IMR-90 (cell line): Measurements from ENCODE around the gene TP53I11. TPM values are rescaled to one million over a fixed set of nuclear protein-coding genes. Genes with fewer than 3 reads are reported as not detected.

Source experiments
- ATAC-seq: fragments of 200-7000 bp; cut with Tn5 transposase; 2 replicates; pipeline ENCODE4 v1.9.1; 2020; ENCODE audit warnings: low read depth, mild to moderate bottlenecking, moderate library complexity
- BruUV-seq: library from RNA; stranded (reverse); fragments of 400-500 nt; replicated peaks from 2 replicates; lab custom pipeline; 2021; lab: Mats Ljungman, UMichigan
- CTCF ChIA-PET: fragments of 300-600 bp; formaldehyde crosslinking; extraction: SDS; loops from one replicate; lab custom pipeline; 2021; ENCODE audit warnings: antibody characterized with exemption; lab: Yijun Ruan, JAX
- POLR2A ChIA-PET: fragments of 300-600 bp; sonication (Branson Sonifier 250); formaldehyde crosslinking; loops from one replicate; lab custom pipeline; 2022; ENCODE audit warnings: antibody characterized with exemption; ENCODE audit not compliant: unreplicated experiment; lab: Charles Lee
- DNase-seq: peaks from one replicate; pipeline ENCODE4 v3.0.0; 2013
- H2AFZ ChIP-seq: replicated peaks from 2 replicates; pipeline ENCODE3; 2013; ENCODE audit warnings: low read length, mild to moderate bottlenecking; ENCODE audit not compliant: poor library complexity
- H2AK5ac ChIP-seq: 2 replicates; pipeline ENCODE4 v1.6.1; 2013; ENCODE audit warnings: low read depth, low read length, inconsistent platforms
- H2AK9ac ChIP-seq: replicated peaks from 2 replicates; pipeline ENCODE3; 2013; ENCODE audit warnings: mild to moderate bottlenecking, low read depth, low read length, moderate library complexity; ENCODE audit not compliant: poor library complexity
- H2BK120ac ChIP-seq: 2 replicates; pipeline ENCODE4 v1.6.1; 2013; ENCODE audit warnings: low read depth, low read length, inconsistent platforms
- H2BK15ac ChIP-seq: 3 replicates; pipeline ENCODE4 v1.6.1; 2013; ENCODE audit warnings: low read depth, low read length, inconsistent platforms
- H2BK20ac ChIP-seq: 2 replicates; pipeline ENCODE4 v1.6.1; 2013; ENCODE audit warnings: low read depth, mild to moderate bottlenecking, inconsistent platforms, low read length, moderate library complexity
- H2BK5ac ChIP-seq: 2 replicates; pipeline ENCODE4 v1.6.1; 2013; ENCODE audit warnings: mild to moderate bottlenecking, low read depth, low read length, inconsistent platforms; ENCODE audit not compliant: poor library complexity, severe bottlenecking
- H3K14ac ChIP-seq: replicated peaks from 2 replicates; pipeline ENCODE4 v1.6.1; 2013; ENCODE audit warnings: low read depth, low read length, inconsistent platforms
- H3K18ac ChIP-seq: 2 replicates; pipeline ENCODE4 v1.6.1; 2013; ENCODE audit warnings: low read depth, low read length, control low read depth
- H3K23ac ChIP-seq: 2 replicates; pipeline ENCODE4 v1.6.1; 2013; ENCODE audit warnings: low read depth, low read length, inconsistent platforms
- H3K27ac ChIP-seq: 2 replicates; pipeline ENCODE4 v1.5.1; 2013; ENCODE audit warnings: mild to moderate bottlenecking, control low read depth, low read length; ENCODE audit not compliant: insufficient read depth
- H3K27me3 ChIP-seq: 2 replicates; pipeline ENCODE4 v1.6.1; 2013; ENCODE audit warnings: low read length; ENCODE audit not compliant: control insufficient read depth, insufficient read depth
- H3K36me3 ChIP-seq: 2 replicates; pipeline ENCODE4 v1.6.1; 2013; ENCODE audit warnings: low read length, mixed read lengths; ENCODE audit not compliant: control insufficient read depth, insufficient read depth
- H3K4ac ChIP-seq: 2 replicates; pipeline ENCODE4 v1.6.1; 2013; ENCODE audit warnings: low read depth, low read length, inconsistent platforms
- H3K4me1 ChIP-seq: 2 replicates; pipeline ENCODE4 v1.6.1; 2013; ENCODE audit warnings: low read length, mixed read lengths; ENCODE audit not compliant: control insufficient read depth, insufficient read depth
- H3K4me2 ChIP-seq: 2 replicates; pipeline ENCODE4 v1.6.1; 2013; ENCODE audit warnings: low read depth, mild to moderate bottlenecking, control low read depth, low read length, moderate library complexity
- H3K4me3 ChIP-seq: 2 replicates; pipeline ENCODE4 v1.5.1; 2013; ENCODE audit warnings: low read depth, mild to moderate bottlenecking, control low read depth, low read length, moderate library complexity; ENCODE audit not compliant: insufficient read depth
- H3K56ac ChIP-seq: 2 replicates; pipeline ENCODE4 v1.6.1; 2013; ENCODE audit warnings: low read length, inconsistent platforms; ENCODE audit not compliant: insufficient read depth; ENCODE audit errors: extremely low read depth
- H3K79me1 ChIP-seq, 2 experiments: 2 replicates each; pipeline ENCODE4 v1.6.1; 2013; ENCODE audit warnings: low read length in 2 of 2, inconsistent platforms in 1 of 2, low read depth in 1 of 2
- H3K9ac ChIP-seq: 2 replicates; pipeline ENCODE4 v1.6.1; 2013; ENCODE audit warnings: low read depth, low read length, control low read depth
- H3K9me1 ChIP-seq: 2 replicates; pipeline ENCODE4 v1.6.1; 2013; ENCODE audit warnings: low read length, inconsistent platforms; ENCODE audit not compliant: insufficient read depth
- H3K9me3 ChIP-seq: 2 replicates; pipeline ENCODE4 v1.6.1; 2013; ENCODE audit warnings: low read length; ENCODE audit not compliant: control insufficient read depth, insufficient read depth
- H4K20me1 ChIP-seq: 2 replicates; pipeline ENCODE4 v1.6.1; 2013; ENCODE audit warnings: low read length, inconsistent platforms; ENCODE audit not compliant: insufficient read depth
- H4K5ac ChIP-seq: 2 replicates; pipeline ENCODE4 v1.6.1; 2013; ENCODE audit warnings: mild to moderate bottlenecking, low read depth, low read length, control low read depth
- H4K8ac ChIP-seq, 2 experiments: 2 replicates each; pipeline ENCODE4 v1.6.1; 2013; ENCODE audit warnings: low read depth in 2 of 2, low read length in 2 of 2, control low read depth in 1 of 2, inconsistent platforms in 1 of 2
- H4K91ac ChIP-seq: 2 replicates; pipeline ENCODE4 v1.6.1; 2013; ENCODE audit warnings: low read depth, low read length, inconsistent platforms; ENCODE audit not compliant: insufficient read depth
- CEBPB ChIP-seq: IDR thresholded peaks from 2 replicates; pipeline ENCODE4 v1.6.1; 2012; ENCODE audit warnings: low read depth, low read length, improper control_type of control experiment
- CHD1 ChIP-seq: IDR thresholded peaks from 2 replicates; pipeline ENCODE4 v1.6.1; 2012; ENCODE audit warnings: low read depth, low read length, improper control_type of control experiment
- FOS ChIP-seq: fragments of 150-350 bp; IDR thresholded peaks from 2 replicates; pipeline ENCODE4 v1.6.1; 2016; ENCODE audit warnings: low read depth, low read length
- MAFK ChIP-seq: IDR thresholded peaks from 2 replicates; pipeline ENCODE4 v1.6.1; 2012; ENCODE audit warnings: low read depth, low read length, improper control_type of control experiment
- MAZ ChIP-seq: IDR thresholded peaks from 2 replicates; pipeline ENCODE4 v1.6.1; 2012; ENCODE audit warnings: low read depth, mild to moderate bottlenecking, low read length, improper control_type of control experiment, moderate library complexity, borderline replicate concordance
- MXI1 ChIP-seq: IDR thresholded peaks from 2 replicates; pipeline ENCODE4 v1.6.1; 2012; ENCODE audit warnings: low read depth, mild to moderate bottlenecking, low read length, moderate library complexity, borderline replicate concordance
- NFE2L2 ChIP-seq: fragments of 150-350 bp; IDR thresholded peaks from 2 replicates; pipeline ENCODE4 v1.6.1; 2016; ENCODE audit warnings: low read depth, mild to moderate bottlenecking, low read length
- POLR2A ChIP-seq: IDR thresholded peaks from 2 replicates; pipeline ENCODE4 v1.6.1; 2012; ENCODE audit warnings: mild to moderate bottlenecking, low read depth, low read length
- RAD21 ChIP-seq: IDR thresholded peaks from 2 replicates; pipeline ENCODE4 v1.6.1; 2012; ENCODE audit warnings: low read length, improper control_type of control experiment
- RCOR1 ChIP-seq: IDR thresholded peaks from 2 replicates; pipeline ENCODE4 v1.6.1; 2012; ENCODE audit warnings: mild to moderate bottlenecking, low read length, improper control_type of control experiment; ENCODE audit not compliant: insufficient replicate concordance
- RFX5 ChIP-seq: IDR thresholded peaks from 2 replicates; pipeline ENCODE4 v1.8.0; 2012; ENCODE audit warnings: low read depth, mild to moderate bottlenecking, low read length, moderate library complexity
- SMC3 ChIP-seq: fragments of 150-350 bp; IDR thresholded peaks from 2 replicates; pipeline ENCODE4 v1.6.1; 2016; ENCODE audit warnings: low read depth, mild to moderate bottlenecking, antibody characterized with exemption, low read length, moderate library complexity
- WGBS, 2 experiments: methylation state at CpG; one replicate each; pipeline versions ENCODE4 v1.1.5 to v1.1.7; 2013; ENCODE audit warnings: missing lambda C conversion rate in 2 of 2; ENCODE audit not compliant: insufficient read length in 1 of 2; ENCODE audit errors: extremely low coverage in 2 of 2; 5-methylcytosine and 5-hydroxymethylcytosine counted together
- dilution Hi-C: fragments of 300-500 bp; cut with HindIII; formaldehyde crosslinking; loops from one replicate; pipeline ENCODE4 v1.14.3; 2018; ENCODE audit warnings: low sequenced_read_pairs; ENCODE audit not compliant: unreplicated experiment
- in situ Hi-C: fragments of 300-500 bp; cut with MboI; formaldehyde crosslinking; loops from 3 replicates; pipeline ENCODE4 v1.14.3; 2019; ENCODE audit warnings: low sequenced_read_pairs, inconsistent platforms, mixed read lengths
- intact Hi-C: fragments of 100-400 bp; cut with micrococcal nuclease; formaldehyde crosslinking; loops from 2 replicates; pipeline ENCODE4 v1.10.0; 2022
- polyA plus RNA-seq, 3 experiments: library from polyadenylated mRNA; depleted of rRNA; stranded (reverse); fragments of >200 nt; gene quantifications; 2 replicates each; pipeline ENCODE4 v1.2.3, GENCODE V29; 2012; ENCODE audit warnings: low replicate concordance in 1 of 3
- total RNA-seq: library from RNA; depleted of rRNA; stranded (reverse); fragments of >200 nt; gene quantifications from 2 replicates; pipeline ENCODE4 v1.2.3, GENCODE V29; 2012
- TF ChIP-seq, protein P1 (sequence below): conservative IDR thresholded peaks from 2 replicates; pipeline ENCODE4 v1.5.1; 2012; ENCODE audit warnings: mild to moderate bottlenecking, low read depth, low read length, improper control_type of control experiment
- TF ChIP-seq, protein P2 (sequence below): fragments of 150-350 bp; IDR thresholded peaks from 2 replicates; pipeline ENCODE4 v1.6.1; 2017; ENCODE audit warnings: mild to moderate bottlenecking, antibody characterized with exemption, low read length, low read depth

Gene TP53I11
- total and polyA plus RNA-seq, 2 of the 4 experiments (the other 2 are of a cell fraction), result 3.9 to 22.0 TPM

DNA sequence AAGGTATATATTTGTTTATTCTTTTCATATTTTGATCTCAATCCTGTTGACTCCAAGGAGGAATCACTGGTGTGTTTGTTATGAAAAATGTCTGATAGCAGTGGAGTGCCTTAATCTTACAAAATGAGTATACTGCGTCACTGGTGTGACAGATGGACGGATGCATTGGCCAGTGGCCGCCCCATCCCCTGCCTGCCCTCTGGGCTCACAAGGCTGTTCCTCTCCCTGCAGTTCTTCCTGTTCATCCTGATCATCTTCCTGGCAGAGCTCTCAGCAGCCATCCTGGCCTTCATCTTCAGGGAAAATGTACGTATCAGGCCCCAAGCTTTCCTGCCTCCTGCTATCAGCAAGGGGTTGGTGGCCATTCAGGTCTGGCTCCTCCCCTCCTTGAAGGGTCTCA is 32.9 kb downstream of the TP53I11 start:
- H4K8ac ChIP-seq, result no peak overlapping the region
- H2BK15ac ChIP-seq, result no peak overlapping the region
- no peak overlapping the region for H3K9ac ChIP-seq
- TF ChIP-seq FOS, result no peak
- TF ChIP-seq CHD1, result no peak
- no peak for TF ChIP-seq RFX5
- no peak for TF ChIP-seq POLR2A
- TF ChIP-seq, protein P1, sequence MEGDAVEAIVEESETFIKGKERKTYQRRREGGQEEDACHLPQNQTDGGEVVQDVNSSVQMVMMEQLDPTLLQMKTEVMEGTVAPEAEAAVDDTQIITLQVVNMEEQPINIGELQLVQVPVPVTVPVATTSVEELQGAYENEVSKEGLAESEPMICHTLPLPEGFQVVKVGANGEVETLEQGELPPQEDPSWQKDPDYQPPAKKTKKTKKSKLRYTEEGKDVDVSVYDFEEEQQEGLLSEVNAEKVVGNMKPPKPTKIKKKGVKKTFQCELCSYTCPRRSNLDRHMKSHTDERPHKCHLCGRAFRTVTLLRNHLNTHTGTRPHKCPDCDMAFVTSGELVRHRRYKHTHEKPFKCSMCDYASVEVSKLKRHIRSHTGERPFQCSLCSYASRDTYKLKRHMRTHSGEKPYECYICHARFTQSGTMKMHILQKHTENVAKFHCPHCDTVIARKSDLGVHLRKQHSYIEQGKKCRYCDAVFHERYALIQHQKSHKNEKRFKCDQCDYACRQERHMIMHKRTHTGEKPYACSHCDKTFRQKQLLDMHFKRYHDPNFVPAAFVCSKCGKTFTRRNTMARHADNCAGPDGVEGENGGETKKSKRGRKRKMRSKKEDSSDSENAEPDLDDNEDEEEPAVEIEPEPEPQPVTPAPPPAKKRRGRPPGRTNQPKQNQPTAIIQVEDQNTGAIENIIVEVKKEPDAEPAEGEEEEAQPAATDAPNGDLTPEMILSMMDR, result no peak
- TF ChIP-seq CEBPB, result no peak
- TF ChIP-seq RAD21, result no peak
- no peak for TF ChIP-seq MAFK
- TF ChIP-seq NFE2L2, result no peak
- no peak for TF ChIP-seq RCOR1
- no peak for TF ChIP-seq MXI1
- TF ChIP-seq SMC3, result no peak
- TF ChIP-seq MAZ, result no peak
- TF ChIP-seq, protein P2, sequence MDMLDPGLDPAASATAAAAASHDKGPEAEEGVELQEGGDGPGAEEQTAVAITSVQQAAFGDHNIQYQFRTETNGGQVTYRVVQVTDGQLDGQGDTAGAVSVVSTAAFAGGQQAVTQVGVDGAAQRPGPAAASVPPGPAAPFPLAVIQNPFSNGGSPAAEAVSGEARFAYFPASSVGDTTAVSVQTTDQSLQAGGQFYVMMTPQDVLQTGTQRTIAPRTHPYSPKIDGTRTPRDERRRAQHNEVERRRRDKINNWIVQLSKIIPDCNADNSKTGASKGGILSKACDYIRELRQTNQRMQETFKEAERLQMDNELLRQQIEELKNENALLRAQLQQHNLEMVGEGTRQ, result no peak
- no peak overlapping the region for H2AK9ac ChIP-seq
- H4K20me1 ChIP-seq, result no peaks in the 10 kb centered on the region
- H3K23ac ChIP-seq, result no peak overlapping the region
- BruUV-seq, result no TSS peak
- no peak overlapping the region for H3K4me2 ChIP-seq
- no peaks in the 10 kb centered on the region for H3K9me1 ChIP-seq
- H3K4me1 ChIP-seq, result no peaks in the 10 kb centered on the region; the same call in 1 of the 2 replicates
- peaks cover 26% of the 10 kb centered on the region for H3K27me3 ChIP-seq
- dilution Hi-C loops, result no loop called here
- in situ Hi-C loops, result loop anchor here (25.0 kb wide), 1 partner anchor 805 kb away; no protein-coding TSS in a partner anchor
- H4K91ac ChIP-seq, result no peak overlapping the region
- no peak overlapping the region for H2BK20ac ChIP-seq
- CTCF ChIA-PET, result no interaction called here
- no peaks in the 10 kb centered on the region for H3K9me3 ChIP-seq
- H4K5ac ChIP-seq, result no peak overlapping the region
- H3K56ac ChIP-seq, result no peak overlapping the region
- no peak overlapping the region for H3K4me3 ChIP-seq
- no peaks in the 10 kb centered on the region for H3K36me3 ChIP-seq
- ATAC-seq, result no peak
- no peak overlapping the region for H3K18ac ChIP-seq
- POLR2A ChIA-PET, result no interaction called here
- H3K14ac ChIP-seq, result no peak overlapping the region
- H3K27ac ChIP-seq, result no peak overlapping the region
- H2BK120ac ChIP-seq, result no peak overlapping the region
- no peaks in the 10 kb centered on the region for H3K79me1 ChIP-seq
- DNase-seq, result no peak
- no peak overlapping the region for H3K4ac ChIP-seq
- H2AFZ ChIP-seq, result no peak overlapping the region
- H2AK5ac ChIP-seq, result no peak overlapping the region
- intact Hi-C loops, result no loop called here
- H2BK5ac ChIP-seq, result no peak overlapping the region
- 100% methylated on average over 1 of the region's 4 CpGs; no CpG with 5 or more reads in 1 of the 2 experiments for WGBS, 2 experiments
